HG03521 (cell line): ENCODE results near the gene ATP2B3.

Source experiments
- ATAC-seq: cut with Tn5 transposase; IDR thresholded peaks from one replicate; pipeline ENCODE4 v1.9.1; 2021; ENCODE audit warnings: mild to moderate bottlenecking, moderate library complexity; ENCODE audit not compliant: unreplicated experiment

The ATP2B3 gene

GRCh38 chrX:153631907-153632594, 114.6 kb downstream of the ATP2B3 start:
- no peak for ATAC-seq
